Ishikawa (cell line): ENCODE data around the gene S100A13.

Source experiments
- CEBPB ChIP-seq: IDR thresholded peaks from 2 replicates; pipeline ENCODE4 v1.6.1; 2012
- CREB1 ChIP-seq: IDR thresholded peaks from 2 replicates; pipeline ENCODE4 v1.6.1; 2012; ENCODE audit warnings: low read depth
- EGR1 ChIP-seq: IDR thresholded peaks from 2 replicates; pipeline ENCODE4 v1.6.1; 2012
- EP300 ChIP-seq: IDR thresholded peaks from 2 replicates; pipeline ENCODE4 v1.6.1; 2012; ENCODE audit warnings: borderline replicate concordance
- FOXM1 ChIP-seq: IDR thresholded peaks from 2 replicates; pipeline ENCODE4 v1.6.1; 2012; ENCODE audit warnings: low read depth, borderline replicate concordance
- NFIC ChIP-seq: IDR thresholded peaks from 2 replicates; pipeline ENCODE4 v1.6.1; 2012
- RAD21 ChIP-seq: IDR thresholded peaks from 2 replicates; pipeline ENCODE4 v1.6.1; 2012; ENCODE audit warnings: low read depth
- TAF1 ChIP-seq: IDR thresholded peaks from 2 replicates; pipeline ENCODE4 v1.6.1; 2012; ENCODE audit warnings: low read depth, mild to moderate bottlenecking
- TCF12 ChIP-seq: IDR thresholded peaks from 2 replicates; pipeline ENCODE4 v1.6.1; 2012; ENCODE audit warnings: low read depth
- TEAD4 ChIP-seq: IDR thresholded peaks from 2 replicates; pipeline ENCODE4 v1.6.1; 2012
- YY1 ChIP-seq: IDR thresholded peaks from 2 replicates; pipeline ENCODE4 v1.6.1; 2012; ENCODE audit warnings: low read depth
- ZBTB7A ChIP-seq: IDR thresholded peaks from 2 replicates; pipeline ENCODE4 v1.6.1; 2012; ENCODE audit warnings: low read depth
- TF ChIP-seq, protein P1 (sequence below): IDR thresholded peaks from 2 replicates; pipeline ENCODE4 v1.6.1; 2012; ENCODE audit warnings: low read depth, mild to moderate bottlenecking
- TF ChIP-seq, protein P2 (sequence below): IDR thresholded peaks from 2 replicates; pipeline ENCODE4 v1.6.1; 2012
- TF ChIP-seq, protein P3 (sequence below): IDR thresholded peaks from 2 replicates; pipeline ENCODE4 v1.6.1; 2012

The S100A13 gene

DNA sequence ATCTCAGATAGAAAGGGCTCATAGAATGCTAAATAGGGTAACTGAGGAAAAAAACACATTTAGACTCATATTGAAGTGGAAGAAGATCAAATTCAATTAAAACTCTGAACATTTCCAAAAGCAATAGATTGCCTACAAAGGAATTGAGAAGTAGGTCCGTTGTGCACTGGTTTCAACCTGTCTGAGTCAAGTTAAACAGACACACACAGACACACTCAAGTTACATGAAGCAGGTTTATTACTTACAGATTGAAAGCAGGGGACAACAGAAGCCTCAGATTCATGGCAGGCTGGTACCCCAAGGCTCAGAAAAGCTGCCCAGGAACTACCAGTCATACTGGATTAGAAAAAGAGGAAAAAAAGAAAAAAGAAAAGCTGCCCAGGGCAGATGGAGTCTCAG lies 41.0 kb downstream of the S100A13 start:
- TF ChIP-seq YY1 (no peak), TAF1 (no peak), CREB1 (no peak), TEAD4 (no peak), FOXM1 (no peak), RAD21 (no peak), NFIC (no peak), EGR1 (no peak), EP300 (no peak), ZBTB7A (no peak), TCF12 (no peak), CEBPB (no peak)
- TF ChIP-seq, protein P1, sequence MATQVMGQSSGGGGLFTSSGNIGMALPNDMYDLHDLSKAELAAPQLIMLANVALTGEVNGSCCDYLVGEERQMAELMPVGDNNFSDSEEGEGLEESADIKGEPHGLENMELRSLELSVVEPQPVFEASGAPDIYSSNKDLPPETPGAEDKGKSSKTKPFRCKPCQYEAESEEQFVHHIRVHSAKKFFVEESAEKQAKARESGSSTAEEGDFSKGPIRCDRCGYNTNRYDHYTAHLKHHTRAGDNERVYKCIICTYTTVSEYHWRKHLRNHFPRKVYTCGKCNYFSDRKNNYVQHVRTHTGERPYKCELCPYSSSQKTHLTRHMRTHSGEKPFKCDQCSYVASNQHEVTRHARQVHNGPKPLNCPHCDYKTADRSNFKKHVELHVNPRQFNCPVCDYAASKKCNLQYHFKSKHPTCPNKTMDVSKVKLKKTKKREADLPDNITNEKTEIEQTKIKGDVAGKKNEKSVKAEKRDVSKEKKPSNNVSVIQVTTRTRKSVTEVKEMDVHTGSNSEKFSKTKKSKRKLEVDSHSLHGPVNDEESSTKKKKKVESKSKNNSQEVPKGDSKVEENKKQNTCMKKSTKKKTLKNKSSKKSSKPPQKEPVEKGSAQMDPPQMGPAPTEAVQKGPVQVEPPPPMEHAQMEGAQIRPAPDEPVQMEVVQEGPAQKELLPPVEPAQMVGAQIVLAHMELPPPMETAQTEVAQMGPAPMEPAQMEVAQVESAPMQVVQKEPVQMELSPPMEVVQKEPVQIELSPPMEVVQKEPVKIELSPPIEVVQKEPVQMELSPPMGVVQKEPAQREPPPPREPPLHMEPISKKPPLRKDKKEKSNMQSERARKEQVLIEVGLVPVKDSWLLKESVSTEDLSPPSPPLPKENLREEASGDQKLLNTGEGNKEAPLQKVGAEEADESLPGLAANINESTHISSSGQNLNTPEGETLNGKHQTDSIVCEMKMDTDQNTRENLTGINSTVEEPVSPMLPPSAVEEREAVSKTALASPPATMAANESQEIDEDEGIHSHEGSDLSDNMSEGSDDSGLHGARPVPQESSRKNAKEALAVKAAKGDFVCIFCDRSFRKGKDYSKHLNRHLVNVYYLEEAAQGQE = no peak
- TF ChIP-seq, protein P2, sequence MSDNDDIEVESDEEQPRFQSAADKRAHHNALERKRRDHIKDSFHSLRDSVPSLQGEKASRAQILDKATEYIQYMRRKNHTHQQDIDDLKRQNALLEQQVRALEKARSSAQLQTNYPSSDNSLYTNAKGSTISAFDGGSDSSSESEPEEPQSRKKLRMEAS = no peak
- TF ChIP-seq, protein P3, sequence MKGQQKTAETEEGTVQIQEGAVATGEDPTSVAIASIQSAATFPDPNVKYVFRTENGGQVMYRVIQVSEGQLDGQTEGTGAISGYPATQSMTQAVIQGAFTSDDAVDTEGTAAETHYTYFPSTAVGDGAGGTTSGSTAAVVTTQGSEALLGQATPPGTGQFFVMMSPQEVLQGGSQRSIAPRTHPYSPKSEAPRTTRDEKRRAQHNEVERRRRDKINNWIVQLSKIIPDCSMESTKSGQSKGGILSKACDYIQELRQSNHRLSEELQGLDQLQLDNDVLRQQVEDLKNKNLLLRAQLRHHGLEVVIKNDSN = no peak

DNA sequence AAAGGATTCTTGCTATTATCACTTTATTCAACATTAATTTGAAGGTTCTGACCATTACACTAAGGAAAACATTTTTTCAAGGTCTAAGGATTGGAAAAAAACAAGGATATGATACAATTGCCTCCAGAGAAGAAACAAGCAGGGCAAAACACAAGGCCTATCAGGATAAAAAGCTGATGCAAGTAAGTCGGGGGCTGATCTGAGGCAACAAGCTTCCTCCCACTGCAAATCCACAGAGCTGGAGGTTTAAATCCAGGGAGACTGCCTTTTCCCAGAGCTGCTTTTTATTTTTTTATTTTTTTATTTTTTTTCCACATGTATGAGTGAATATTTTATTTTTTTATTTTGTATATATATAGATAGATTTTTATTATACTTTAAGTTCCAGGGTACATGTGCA lies 42.3 kb downstream of the S100A13 start:
- TF ChIP-seq, protein P2 = no peak
- TF ChIP-seq TAF1 (no peak), RAD21 (no peak), CEBPB (no peak), EGR1 (no peak), TCF12 (no peak), TEAD4 (no peak), YY1 (no peak), ZBTB7A (no peak), CREB1 (no peak), NFIC (no peak), FOXM1 (no peak), EP300 (no peak)
- TF ChIP-seq, protein P1 = no peak
- TF ChIP-seq, protein P3 = no peak

DNA sequence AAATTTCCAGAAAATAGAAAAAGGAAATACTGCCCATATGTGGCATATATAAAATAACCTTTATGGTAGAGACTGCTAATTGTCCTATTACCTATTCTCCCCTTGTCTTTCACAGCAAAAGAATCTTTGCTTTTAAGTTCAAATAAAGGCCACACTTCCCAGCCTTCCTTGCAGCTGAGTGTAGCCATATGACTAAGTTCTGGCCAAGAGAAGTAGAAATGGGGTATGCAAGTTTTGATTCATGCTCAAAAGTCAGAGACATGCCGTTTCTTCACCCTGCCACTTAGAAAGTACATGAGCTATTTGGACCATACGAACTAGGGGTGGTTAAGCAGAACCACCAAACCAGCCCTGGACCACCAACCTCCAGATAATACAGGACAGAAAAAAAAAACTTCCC lies 43.3 kb downstream of the S100A13 start:
- TF ChIP-seq, protein P1 = no peak
- TF ChIP-seq FOXM1 (no peak), CREB1 (no peak), CEBPB (no peak), EGR1 (no peak), RAD21 (no peak), TEAD4 (no peak), TAF1 (no peak)
- TF ChIP-seq, protein P3 = no peak
- TF ChIP-seq, protein P2 = no peak

DNA sequence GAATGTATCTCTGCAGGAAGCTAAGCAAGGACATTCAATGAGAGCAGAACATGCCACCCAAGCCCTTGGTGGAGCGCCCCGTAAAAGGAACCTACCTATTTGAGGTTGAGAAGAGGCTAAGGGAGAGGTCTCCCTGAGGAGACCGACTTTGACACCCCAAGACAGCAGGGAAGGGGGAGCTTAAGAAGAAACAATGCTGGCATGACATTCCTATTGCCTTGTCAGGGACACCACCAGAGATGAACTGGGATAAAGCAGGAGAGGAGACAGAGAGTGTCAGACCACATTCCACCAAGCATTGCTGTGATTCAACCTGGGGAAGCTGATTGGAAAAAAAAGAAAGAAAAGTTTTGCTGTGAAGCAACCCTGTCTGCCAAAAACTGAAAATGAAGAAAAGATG lies 48.4 kb downstream of the S100A13 start:
- no peak for TF ChIP-seq EP300
- TF ChIP-seq CEBPB = no peak
- TF ChIP-seq YY1 = no peak
- TF ChIP-seq, protein P3 = no peak
- no peak for TF ChIP-seq NFIC
- TF ChIP-seq TCF12 = no peak
- no peak for TF ChIP-seq RAD21
- TF ChIP-seq, protein P2 = no peak
- TF ChIP-seq, protein P1 = no peak
- no peak for TF ChIP-seq CREB1
- no peak for TF ChIP-seq TEAD4
- TF ChIP-seq TAF1 = no peak
- TF ChIP-seq EGR1 = no peak
- no peak for TF ChIP-seq ZBTB7A
- TF ChIP-seq FOXM1 = no peak
